Measurements from ENCODE around the gene CHKA. TPM values are rescaled to one million over a fixed set of nuclear protein-coding genes. Genes with fewer than 3 reads are reported as not detected.

Gene CHKA
- total and polyA plus RNA-seq, 9 of the 15 experiments (the other 6 are each of a cell fraction or from before 2014, with no cell fraction given), result 3.6 to 37.0 (median 30.2) TPM

DNA sequence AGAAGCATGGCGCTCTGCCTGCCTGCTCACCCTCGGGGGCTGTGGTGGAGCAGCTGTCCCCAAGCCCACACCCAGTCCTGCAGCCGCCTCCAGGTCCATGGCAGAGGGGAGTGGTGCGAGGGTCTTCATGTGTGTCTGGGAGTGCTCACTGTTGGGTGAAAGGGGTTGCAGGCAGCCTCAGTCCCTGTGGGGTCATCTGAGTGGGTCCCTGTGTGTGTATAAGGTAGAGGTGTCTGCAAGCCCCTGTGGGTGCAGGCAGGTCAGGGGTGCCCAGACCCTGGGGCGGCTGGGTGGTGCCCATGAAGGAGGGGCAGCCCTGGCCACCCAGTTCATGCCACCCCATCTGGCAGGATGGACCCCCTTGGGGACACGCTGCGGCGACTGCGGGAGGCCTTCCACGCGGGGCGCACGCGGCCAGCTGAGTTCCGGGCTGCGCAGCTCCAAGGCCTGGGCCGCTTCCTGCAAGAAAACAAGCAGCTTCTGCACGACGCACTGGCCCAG, 106.2 kb downstream of the CHKA start:
- Histone ChIP-seq H2AFZ (ENCODE audit: low read depth, low read length) (no peak overlapping the region), H3K9me3 (replicated peaks; ENCODE audit: control insufficient read depth, insufficient read depth, low read depth, low read length) (no peaks in the 10 kb centered on the region), H4K20me1 (replicated peaks; ENCODE audit: control insufficient read depth, insufficient read depth, low read length) (peaks cover 3% of the 10 kb centered on the region; the same call in 1 of the 2 replicates), H3K36me3 (ENCODE audit: control insufficient read depth, insufficient read depth, low read length) (no peaks in the 10 kb centered on the region), H3K4me1 (replicated peaks in 1 of 2; ENCODE audit: control insufficient read depth in 2 of 2, insufficient read depth in 2 of 2, low read length in 2 of 2) (peaks cover 10 to 69% of the 10 kb centered on the region in 2 experiments), H3K27me3 (ENCODE audit: control insufficient read depth in 2 of 2, insufficient read depth in 2 of 2, low read length in 2 of 2) (no peaks in the 10 kb centered on the region), H3K9ac (ENCODE audit: insufficient read depth in 1 of 2, low read depth in 2 of 2, low read length in 2 of 2) (no peak overlapping the region; a peak in 1 of 4 replicates), H3K79me2 (ENCODE audit: control insufficient read depth, insufficient read depth, low read length) (no peaks in the 10 kb centered on the region), H3K4me3 (no peak overlapping the region), H3K27ac (ENCODE audit: extremely low read depth, low read depth, low read length) (no peak overlapping the region), H3K9me1 (ENCODE audit: control insufficient read depth, insufficient read depth, low read length) (no peaks in the 10 kb centered on the region), H3K4me2 (ENCODE audit: insufficient read depth, low read length) (no peak overlapping the region)
- ATAC-seq (no peak), FAIRE-seq (no peak), DNase-seq (ENCODE audit: extremely low read depth in 1 of 4, low spot score in 3 of 4) (no peak)
- 64% methylated on average over 14 of the region's 19 CpGs for WGBS (ENCODE audit: insufficient coverage, low coverage, missing lambda C conversion rate)
- POLR2A ChIA-PET, result interaction anchor here (0.6 to 0.7 kb wide), 2 partner anchors 15 to 18 kb away, joined by 3 read pairs; partner anchors contain the start of gene NDUFS8
- CTCF ChIA-PET (ENCODE audit: low intra/inter-chr PET ratio), result no interaction called here
- no TSS peak for BruUV-seq (replicated peaks)
- in situ Hi-C loops (cut with MboI), result no loop called here
- intact Hi-C loops (cut with micrococcal nuclease), result no loop called here
- TF ChIP-seq, protein P1, sequence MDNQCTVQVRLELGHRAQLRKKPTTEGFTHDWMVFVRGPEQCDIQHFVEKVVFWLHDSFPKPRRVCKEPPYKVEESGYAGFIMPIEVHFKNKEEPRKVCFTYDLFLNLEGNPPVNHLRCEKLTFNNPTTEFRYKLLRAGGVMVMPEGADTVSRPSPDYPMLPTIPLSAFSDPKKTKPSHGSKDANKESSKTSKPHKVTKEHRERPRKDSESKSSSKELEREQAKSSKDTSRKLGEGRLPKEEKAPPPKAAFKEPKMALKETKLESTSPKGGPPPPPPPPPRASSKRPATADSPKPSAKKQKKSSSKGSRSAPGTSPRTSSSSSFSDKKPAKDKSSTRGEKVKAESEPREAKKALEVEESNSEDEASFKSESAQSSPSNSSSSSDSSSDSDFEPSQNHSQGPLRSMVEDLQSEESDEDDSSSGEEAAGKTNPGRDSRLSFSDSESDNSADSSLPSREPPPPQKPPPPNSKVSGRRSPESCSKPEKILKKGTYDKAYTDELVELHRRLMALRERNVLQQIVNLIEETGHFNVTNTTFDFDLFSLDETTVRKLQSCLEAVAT (IDR thresholded peaks at IDR 0.05), result no peak
- no peak for TF ChIP-seq TCF3 (CRISPR knock-in tag; IDR thresholded peaks at IDR 0.05)
- TF ChIP-seq MCM7 (IDR thresholded peaks at IDR 0.05), result no peak
- no peak for TF ChIP-seq HCFC1 (IDR thresholded peaks at IDR 0.05; ENCODE audit: low read depth, low read length)
- TF ChIP-seq, protein P2, sequence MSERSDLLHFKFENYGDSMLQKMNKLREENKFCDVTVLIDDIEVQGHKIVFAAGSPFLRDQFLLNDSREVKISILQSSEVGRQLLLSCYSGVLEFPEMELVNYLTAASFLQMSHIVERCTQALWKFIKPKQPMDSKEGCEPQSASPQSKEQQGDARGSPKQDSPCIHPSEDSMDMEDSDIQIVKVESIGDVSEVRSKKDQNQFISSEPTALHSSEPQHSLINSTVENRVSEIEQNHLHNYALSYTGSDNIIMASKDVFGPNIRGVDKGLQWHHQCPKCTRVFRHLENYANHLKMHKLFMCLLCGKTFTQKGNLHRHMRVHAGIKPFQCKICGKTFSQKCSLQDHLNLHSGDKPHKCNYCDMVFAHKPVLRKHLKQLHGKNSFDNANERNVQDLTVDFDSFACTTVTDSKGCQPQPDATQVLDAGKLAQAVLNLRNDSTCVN (CRISPR knock-in tag; IDR thresholded peaks at IDR 0.05), result no peak
- no peak for TF ChIP-seq ZNF316 (IDR thresholded peaks at IDR 0.05)
- no peak for TF ChIP-seq RBM34 (IDR thresholded peaks at IDR 0.05; ENCODE audit: borderline replicate concordance, insufficient read depth, low read length)
- no peak for TF ChIP-seq ZNF134 (CRISPR knock-in tag; conservative IDR thresholded peaks at IDR 0.05)
- no peak for TF ChIP-seq KLF13 (tag; IDR thresholded peaks at IDR 0.05; ENCODE audit: borderline replicate concordance, low read depth)
- TF ChIP-seq FIP1L1 (IDR thresholded peaks at IDR 0.05; ENCODE audit: low read depth, low read length, poor library complexity, severe bottlenecking), result no peak
- no peak for TF ChIP-seq THAP12 (CRISPR knock-in tag; IDR thresholded peaks at IDR 0.05)
- no peak for TF ChIP-seq ZFP30 (CRISPR knock-in tag; IDR thresholded peaks at IDR 0.05; ENCODE audit: borderline replicate concordance)
- TF ChIP-seq PRDM10 (IDR thresholded peaks at IDR 0.05; ENCODE audit: partially characterized antibody), result no peak
- no peak for TF ChIP-seq SMARCC2 (IDR thresholded peaks at IDR 0.05; ENCODE audit: low read depth)
- no peak for TF ChIP-seq ZNF780A (CRISPR knock-in tag; IDR thresholded peaks at IDR 0.05)
